Thymus (tissue), 14 donors: ENCODE results near the gene CISD1. TPM values are rescaled to one million over a fixed set of nuclear protein-coding genes. Genes with fewer than 3 reads are reported as not detected.
"Not testable (repeated sequence)": the region's sequence is repeated elsewhere in the genome, so short reads cannot be mapped to it uniquely, and the experiment has no call there.

ENCODE experiments used
- DNase-seq, 9 donors: peaks; one replicate each; pipeline ENCODE4 v3.0.0-alpha.2; 2013; ENCODE audit warnings: low spot score in 9 of 9, low read depth in 6 of 9, missing footprints in 1 of 9
- H3K27ac ChIP-seq, 2 donors: one replicate each; pipeline ENCODE4 v1.5.1; 2013; ENCODE audit warnings: control low read depth in 1 of 2, low read depth in 1 of 2, low read length in 1 of 2, mild to moderate bottlenecking in 1 of 2, moderate library complexity in 1 of 2
- H3K27me3 ChIP-seq, 2 donors: one replicate each; pipeline ENCODE4 v1.5.1; 2013; ENCODE audit warnings: low read length in 1 of 2; ENCODE audit not compliant: control insufficient read depth in 2 of 2, insufficient read depth in 1 of 2
- H3K36me3 ChIP-seq, 2 donors: one replicate each; pipeline ENCODE4 v1.5.1; 2013; ENCODE audit warnings: low read length in 1 of 2, mild to moderate bottlenecking in 1 of 2, moderate library complexity in 1 of 2; ENCODE audit not compliant: control insufficient read depth in 2 of 2, insufficient read depth in 2 of 2
- H3K4me1 ChIP-seq, 2 donors: one replicate each; pipeline ENCODE4 v1.5.1; 2013; ENCODE audit warnings: low read length in 2 of 2; ENCODE audit not compliant: control insufficient read depth in 2 of 2, insufficient read depth in 2 of 2
- H3K4me3 ChIP-seq, 2 donors: one replicate each; pipeline ENCODE4 v1.5.1; 2013; ENCODE audit warnings: low read length in 2 of 2, control low read depth in 1 of 2, mild to moderate bottlenecking in 1 of 2
- H3K9me3 ChIP-seq, 2 donors: one replicate each; pipeline ENCODE4 v1.5.1; 2013; ENCODE audit warnings: low read length in 1 of 2, mild to moderate bottlenecking in 1 of 2; ENCODE audit not compliant: control insufficient read depth in 2 of 2, insufficient read depth in 1 of 2
- WGBS: extraction: QIAGEN DNeasy Blood & Tissue Kit; methylation state at CpG from one replicate; pipeline ENCODE4 v1.1.7; 2013; 5-methylcytosine and 5-hydroxymethylcytosine counted together
- long read RNA-seq, 10 donors: transcript quantifications; one replicate each; lab custom pipeline, GENCODE V29; 2026
- polyA plus RNA-seq: library from polyadenylated mRNA; stranded (reverse); fragments of 200-250 nt; gene quantifications from one replicate; pipeline ENCODE4 v1.2.3, GENCODE V29; 2013
- total RNA-seq: library from RNA; stranded (reverse); fragments of 120-200 nt; gene quantifications from one replicate; pipeline ENCODE4 v1.2.4, GENCODE V29; 2013
- donor health status: healthy.

Gene CISD1
- total RNA-seq: 47.5 TPM
- 43.8 TPM for polyA plus RNA-seq
- long read RNA-seq, donor 1, transcript CISD1-201 (3 exons, 2,479 nt): major isoform, 7 of 7 reads
- long read RNA-seq, donor 1, partial matches to known transcripts: 0 of 7 reads
- long read RNA-seq, donor 1, other reads (novel, unspliced or antisense): 0 of 7 reads
- long read RNA-seq, donor 2: 0 reads
- long read RNA-seq, donor 3, transcript CISD1-201 (3 exons, 2,479 nt): major isoform, 51 of 62 reads
- long read RNA-seq, donor 3, partial matches to known transcripts: 11 of 62 reads
- long read RNA-seq, donor 3, other reads (novel, unspliced or antisense): 0 of 62 reads
- long read RNA-seq, donor 4, transcript CISD1-201 (3 exons, 2,479 nt): major isoform, 21 of 31 reads
- long read RNA-seq, donor 4, partial matches to known transcripts: 10 of 31 reads
- long read RNA-seq, donor 4, other reads (novel, unspliced or antisense): 0 of 31 reads
- long read RNA-seq, donor 5, transcript CISD1-201 (3 exons, 2,479 nt): major isoform, 67 of 87 reads
- long read RNA-seq, donor 5, partial matches to known transcripts: 20 of 87 reads
- long read RNA-seq, donor 5, other reads (novel, unspliced or antisense): 0 of 87 reads
- long read RNA-seq, donor 6, transcript CISD1-201 (3 exons, 2,479 nt): major isoform, 22 of 22 reads
- long read RNA-seq, donor 6, partial matches to known transcripts: 0 of 22 reads
- long read RNA-seq, donor 6, other reads (novel, unspliced or antisense): 0 of 22 reads
- long read RNA-seq, donor 7, transcript CISD1-201 (3 exons, 2,479 nt): major isoform, 35 of 48 reads
- long read RNA-seq, donor 7, partial matches to known transcripts: 13 of 48 reads
- long read RNA-seq, donor 7, other reads (novel, unspliced or antisense): 0 of 48 reads
- long read RNA-seq, donor 8, transcript CISD1-201 (3 exons, 2,479 nt): major isoform, 10 of 10 reads
- long read RNA-seq, donor 8, partial matches to known transcripts: 0 of 10 reads
- long read RNA-seq, donor 8, other reads (novel, unspliced or antisense): 0 of 10 reads
- long read RNA-seq, donor 9, transcript CISD1-201 (3 exons, 2,479 nt): major isoform, 26 of 31 reads
- long read RNA-seq, donor 9, partial matches to known transcripts: 5 of 31 reads
- long read RNA-seq, donor 9, other reads (novel, unspliced or antisense): 0 of 31 reads
- long read RNA-seq, donor 10, transcript CISD1-201 (3 exons, 2,479 nt): major isoform, 29 of 29 reads
- long read RNA-seq, donor 10, partial matches to known transcripts: 0 of 29 reads
- long read RNA-seq, donor 10, other reads (novel, unspliced or antisense): 0 of 29 reads

DNA sequence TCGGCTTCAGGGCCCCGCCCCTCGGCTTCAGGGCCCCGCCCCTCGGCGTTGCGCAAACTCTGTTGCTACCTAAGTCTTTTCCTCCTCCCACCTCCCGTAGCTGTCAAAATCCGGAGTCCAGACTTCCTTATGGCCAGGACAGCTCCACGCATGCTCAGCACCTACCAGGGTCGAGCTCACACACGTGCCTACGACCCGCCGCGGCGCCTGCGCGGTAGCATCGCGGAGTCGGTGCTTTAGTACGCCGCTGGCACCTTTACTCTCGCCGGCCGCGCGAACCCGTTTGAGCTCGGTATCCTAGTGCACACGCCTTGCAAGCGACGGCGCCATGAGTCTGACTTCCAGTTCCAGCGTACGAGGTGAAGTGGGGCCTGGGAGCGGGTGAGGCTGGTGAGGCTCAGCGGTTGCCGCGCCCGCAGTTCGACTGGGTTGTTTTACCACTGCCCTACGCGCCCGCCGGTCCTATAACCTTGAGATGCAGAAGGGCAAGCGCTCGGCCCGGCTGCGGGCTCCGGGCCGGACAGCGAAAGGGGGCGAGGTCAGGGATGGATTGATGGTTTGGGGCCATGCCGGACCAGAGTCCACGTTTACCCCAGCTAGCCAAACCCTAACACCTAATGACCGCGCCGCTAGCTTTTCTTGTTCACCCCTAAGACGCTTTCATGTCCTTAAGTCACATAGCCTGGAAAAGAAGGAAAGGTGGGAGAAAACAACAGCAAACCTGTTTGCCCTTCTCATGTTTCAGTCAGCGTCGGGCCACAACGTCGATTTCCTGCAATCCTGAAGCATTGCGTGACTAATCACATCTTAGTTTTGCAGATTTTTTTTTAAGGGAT is at the start of gene CISD1:
CISD1 (plus strand) TSS at position 217 of the 836 bp plus-strand sequence; CDS start at position 329, 112 bp downstream.
- under 1% methylated on average over 66 of the region's 66 CpGs for WGBS
- Histone ChIP-seq H3K27ac (peak within 1 kb of the TSS; percentile 89 to 96), H3K36me3 (no peaks in the 10 kb centered on the region), H3K4me1 (peaks cover 5 to 11% of the 10 kb centered on the region in 2 donors), H3K27me3 (no peaks in the 10 kb centered on the region), H3K9me3 (no peaks in the 10 kb centered on the region), H3K4me3 (peak within 1 kb of the TSS; percentile 76 to 80)
- peak; percentile 94 to 99 (median 98) for DNase-seq

DNA sequence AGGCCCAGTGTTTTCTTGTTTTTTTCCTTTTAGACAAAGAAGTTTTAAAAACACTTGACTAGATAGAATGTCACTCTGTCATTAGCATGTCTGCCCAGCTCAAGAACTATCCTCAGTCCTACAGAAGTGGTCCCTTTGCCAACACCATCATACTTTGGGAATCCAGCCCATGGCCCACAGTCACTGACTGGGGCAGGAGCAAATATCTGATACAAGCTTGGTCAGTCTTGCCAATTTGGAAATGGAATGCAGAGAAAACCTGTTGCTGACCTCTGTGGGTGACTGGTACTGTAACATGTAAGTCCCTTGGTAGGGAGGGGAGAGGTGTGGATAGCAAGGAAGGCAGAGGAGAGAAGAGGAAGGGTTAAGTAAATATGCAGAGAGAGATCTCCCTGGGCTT is 49.1 kb upstream of the CISD1 start:
- no peak for DNase-seq
- Histone ChIP-seq H3K4me1 (no peaks in the 10 kb centered on the region), H3K27ac (no peak overlapping the region), H3K9me3 (no peaks in the 10 kb centered on the region), H3K4me3 (no peak overlapping the region), H3K27me3 (no peaks in the 10 kb centered on the region), H3K36me3 (peaks cover 0 to 5% of the 10 kb centered on the region in 2 donors)

- 99% methylated on average over 2 of the region's 2 CpGs for WGBS
- Histone ChIP-seq H3K27me3 (no peaks in the 10 kb centered on the region), H3K36me3 (peaks cover under 1 to 3% of the 10 kb centered on the region in 2 donors)
These were observed 48.1 kb upstream of the CISD1 start for GRCh38 chr10:58220769-58221451.

DNA sequence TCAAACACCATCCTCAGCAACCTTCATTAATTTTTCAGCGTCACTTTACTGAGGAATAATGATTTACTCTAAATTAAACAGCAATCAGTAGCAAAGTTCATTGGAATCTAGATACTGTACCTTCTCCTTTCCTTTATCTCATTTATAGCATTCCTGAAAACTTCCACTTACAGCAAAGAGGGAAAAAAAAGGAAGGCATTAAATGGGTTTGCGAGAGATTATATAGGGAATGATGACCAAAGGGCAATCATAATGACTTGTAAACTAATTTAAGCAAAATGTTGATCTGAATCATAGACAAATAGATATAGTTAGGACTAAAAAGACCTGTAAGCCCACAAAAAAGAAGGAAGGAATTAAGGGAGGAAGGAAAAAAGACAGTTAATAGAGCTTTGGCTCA is 43.3 kb upstream of the CISD1 start:
- DNase-seq: no peak
- no peak overlapping the region for H3K27ac ChIP-seq
- H3K4me3 ChIP-seq: no peak overlapping the region
- WGBS: 100% methylated on average over 2 of the region's 2 CpGs
- peaks cover 10 to 12% of the 10 kb centered on the region in 2 donors for H3K36me3 ChIP-seq
- H3K27me3 ChIP-seq: no peaks in the 10 kb centered on the region
- no peaks in the 10 kb centered on the region for H3K9me3 ChIP-seq
- no peaks in the 10 kb centered on the region for H3K4me1 ChIP-seq

More at GRCh38 chr10:58220769-58221451, 48.1 kb upstream of the CISD1 start:
- Histone ChIP-seq H3K9me3 (no peaks in the 10 kb centered on the region), H3K27ac (no peak overlapping the region), H3K4me1 (no peaks in the 10 kb centered on the region), H3K4me3 (no peak overlapping the region)
- DNase-seq: no peak

DNA sequence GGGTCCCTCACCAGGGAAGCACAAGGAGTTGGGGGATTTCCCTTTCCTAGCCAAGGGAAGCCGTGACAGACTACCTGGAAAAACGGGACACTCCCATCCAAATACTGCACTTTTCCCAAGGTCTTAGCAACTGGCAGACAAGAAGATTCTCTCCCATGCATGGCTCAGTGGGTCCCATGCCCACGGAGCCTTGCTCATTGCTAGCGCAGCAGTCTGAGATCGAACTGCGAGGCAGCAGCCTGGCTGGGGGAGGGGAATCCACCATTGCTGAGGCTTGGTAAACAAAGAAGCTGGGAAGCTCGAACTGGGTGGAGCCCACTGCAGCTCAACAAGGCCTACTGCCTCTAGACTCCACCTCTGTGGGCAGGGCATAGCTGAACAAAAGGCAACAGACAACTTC is 39.1 kb upstream of the CISD1 start:
- H3K36me3 ChIP-seq: peaks cover 12% of the 10 kb centered on the region in 2 donors
- H3K4me3 ChIP-seq, DNase-seq, H3K9me3 ChIP-seq, H3K27me3 ChIP-seq, H3K4me1 ChIP-seq, H3K27ac ChIP-seq: not testable (repeated sequence)
- WGBS: 96% methylated on average over 7 of the region's 7 CpGs

DNA sequence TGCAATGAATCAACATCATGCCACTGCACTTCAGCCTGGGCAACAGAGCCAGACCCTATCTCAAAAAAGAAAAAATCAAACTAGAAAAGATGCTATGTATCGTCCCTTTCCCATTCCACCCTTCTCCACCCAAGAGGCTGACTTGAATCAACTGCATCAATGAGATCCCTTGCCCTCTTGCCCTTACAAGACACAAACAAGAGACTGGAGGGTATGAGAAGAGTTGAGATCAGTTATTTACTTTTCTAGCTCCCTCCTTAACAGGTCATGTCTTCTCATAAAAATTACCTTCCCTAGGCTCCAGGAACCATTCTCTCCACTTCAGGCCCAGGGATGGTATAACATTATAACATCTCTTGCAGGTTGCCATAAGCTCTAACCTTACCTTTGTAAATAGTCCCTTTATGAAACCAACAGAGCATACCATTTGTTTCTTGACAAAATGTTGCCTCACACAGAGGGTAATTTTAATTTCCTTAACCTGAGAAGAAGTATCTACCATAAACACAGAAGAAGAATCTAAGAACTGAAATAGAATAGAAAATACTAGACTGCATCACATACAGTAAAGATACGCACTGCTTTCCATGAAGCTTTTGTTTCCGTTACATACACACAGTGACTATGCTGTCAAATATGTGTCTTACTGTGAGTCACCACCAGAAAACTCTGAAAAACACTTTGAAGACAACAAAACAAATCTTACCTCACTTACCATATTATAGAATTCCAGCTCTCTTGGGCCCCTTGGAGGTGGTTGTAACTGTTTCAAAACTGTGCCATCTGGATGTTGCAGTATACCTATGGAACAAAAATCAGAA is 31.7 kb upstream of the CISD1 start:
- 95% methylated on average over 3 of the region's 3 CpGs for WGBS
- Histone ChIP-seq H3K36me3 (peaks cover 4 to 15% of the 10 kb centered on the region in 2 donors), H3K9me3 (no peaks in the 10 kb centered on the region), H3K4me3 (no peak overlapping the region), H3K4me1 (no peaks in the 10 kb centered on the region), H3K27ac (no peak overlapping the region), H3K27me3 (no peaks in the 10 kb centered on the region)
- DNase-seq: peak in 1 of 9 donors; percentile 11

DNA sequence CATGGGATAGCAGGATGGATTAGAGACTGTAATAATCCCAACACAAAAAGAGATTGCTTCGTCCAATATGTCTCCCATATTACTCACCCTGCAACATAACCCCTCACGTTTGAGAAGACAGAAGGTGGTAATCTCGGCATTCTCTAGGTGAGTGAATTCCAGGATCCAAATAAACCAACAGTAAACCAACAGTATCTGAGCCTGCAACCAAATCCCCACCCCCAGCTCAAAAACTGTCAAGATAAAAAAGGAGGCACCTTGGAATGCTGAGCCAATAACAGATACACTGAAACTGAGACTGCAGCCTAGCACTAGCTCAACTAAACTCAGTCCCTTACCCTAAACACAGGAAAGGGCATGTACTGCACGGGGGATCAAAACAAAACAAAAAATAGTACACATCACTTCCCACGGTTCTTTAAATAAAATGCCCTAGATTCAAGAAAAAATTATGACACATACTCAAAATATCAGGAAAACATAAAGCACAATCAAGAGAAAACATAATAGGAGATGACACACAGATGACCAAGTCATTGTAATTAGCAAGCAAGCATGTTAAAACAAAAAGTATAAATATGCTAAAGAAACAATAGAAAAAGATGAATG is 29.3 kb upstream of the CISD1 start:
- peaks cover 4 to 13% of the 10 kb centered on the region in 2 donors for H3K36me3 ChIP-seq
- no peaks in the 10 kb centered on the region for H3K4me1 ChIP-seq
- H3K9me3 ChIP-seq: peaks cover 0 to 8% of the 10 kb centered on the region in 2 donors
- 94% methylated on average over 5 of the region's 5 CpGs for WGBS
- no peak overlapping the region for H3K27ac ChIP-seq
- no peaks in the 10 kb centered on the region for H3K27me3 ChIP-seq
- no peak for DNase-seq
- no peak overlapping the region for H3K4me3 ChIP-seq
